K562 (cell line): ENCODE data around the gene KIR2DL4. TPM values are rescaled to one million over a fixed set of nuclear protein-coding genes. Genes with fewer than 3 reads are reported as not detected.

Experiments
- ATAC-seq: fragments of 200-7000 bp; cut with Tn5 transposase; 3 replicates; pipeline ENCODE4 v1.9.1; 2020; ENCODE audit warnings: moderate library complexity
- BruUV-seq: library from RNA; stranded (reverse); fragments of 400-500 nt; replicated peaks from 2 replicates; lab custom pipeline; 2021; lab: Mats Ljungman, UMichigan
- CTCF ChIA-PET: fragments of 300-600 bp; formaldehyde crosslinking; extraction: SDS; loops from one replicate; lab custom pipeline; 2021; ENCODE audit warnings: low intra/inter-chr PET ratio; lab: Yijun Ruan, JAX
- POLR2A ChIA-PET: fragments of 300-600, 350-650 bp; sonication (Branson Sonifier 250); formaldehyde crosslinking; extraction: SDS; loops from one replicate; lab custom pipeline; 2021; ENCODE audit warnings: antibody characterized with exemption, inconsistent platforms; lab: Yijun Ruan, JAX
- DNase-seq, 4 experiments: peaks; one replicate each; pipeline versions ENCODE4 v3.0.0 to v3.0.0-alpha.2; 2011 to 2018; ENCODE audit warnings: low spot score in 3 of 4, mixed read lengths in 3 of 4; ENCODE audit errors: extremely low read depth in 1 of 4
- FAIRE-seq: peaks from 2 replicates; lab custom pipeline; 2011; peaks lifted over from hg19 to GRCh38; lab: Jason Lieb, UNC
- H2AFZ ChIP-seq: 2 replicates; pipeline ENCODE4 v1.6.0; 2011; ENCODE audit warnings: low read depth, low read length, control low read depth, inconsistent platforms
- H3K27ac ChIP-seq: fragments of 200-600 bp; 3 replicates; pipeline ENCODE4 v1.8.0; 2011; ENCODE audit warnings: low read depth, mild to moderate bottlenecking, control low read depth, inconsistent platforms, low read length, moderate library complexity, mixed read lengths; ENCODE audit errors: extremely low read depth
- H3K27me3 ChIP-seq, 2 experiments: fragments of 300-600 bp in 1 of 2; 2 replicates in 1 of 2; 3 replicates in 1 of 2; pipeline versions ENCODE4 v1.6.0 to v1.8.0; 2011; ENCODE audit warnings: inconsistent platforms in 2 of 2, low read length in 2 of 2, mild to moderate bottlenecking in 1 of 2, mixed read lengths in 1 of 2, moderate library complexity in 1 of 2; ENCODE audit not compliant: control insufficient read depth in 2 of 2, insufficient read depth in 2 of 2
- H3K36me3 ChIP-seq: fragments of 300-600 bp; 3 replicates; pipeline ENCODE4 v1.8.0; 2011; ENCODE audit warnings: mild to moderate bottlenecking, low read length, inconsistent platforms; ENCODE audit not compliant: control insufficient read depth, insufficient read depth
- H3K4me1 ChIP-seq, 2 experiments: fragments of 200-600 bp in 1 of 2; replicated peaks in 1 of 2; 2 replicates in 1 of 2; 3 replicates in 1 of 2; pipeline versions ENCODE4 v1.5.1 to v1.8.0; 2011; ENCODE audit warnings: inconsistent platforms in 2 of 2, low read length in 2 of 2, mild to moderate bottlenecking in 1 of 2, mixed read lengths in 1 of 2, moderate library complexity in 1 of 2; ENCODE audit not compliant: control insufficient read depth in 2 of 2, insufficient read depth in 2 of 2
- H3K4me2 ChIP-seq: 2 replicates; pipeline ENCODE4 v1.6.1; 2011; ENCODE audit warnings: low read length, control low read depth, inconsistent platforms, mixed read lengths; ENCODE audit not compliant: insufficient read depth
- H3K4me3 ChIP-seq: fragments of 200-600 bp; sonication (generic), shearing (Covaris generic); 2 replicates; pipeline ENCODE4 v1.5.1; 2016; ENCODE audit warnings: control low read depth, inconsistent platforms
- H3K79me2 ChIP-seq: fragments of 200-600 bp; 3 replicates; pipeline ENCODE4 v1.8.0; 2011; ENCODE audit warnings: low read length, inconsistent platforms; ENCODE audit not compliant: control insufficient read depth, insufficient read depth
- H3K9ac ChIP-seq, 2 experiments: 2 replicates each; pipeline versions ENCODE4 v1.6.0 to v1.6.1; 2011; ENCODE audit warnings: low read depth in 2 of 2, low read length in 2 of 2, control low read depth in 1 of 2, inconsistent platforms in 1 of 2, mild to moderate bottlenecking in 1 of 2, mixed read lengths in 1 of 2; ENCODE audit not compliant: insufficient read depth in 1 of 2
- H3K9me1 ChIP-seq: one replicate; pipeline ENCODE4 v1.6.0; 2011; ENCODE audit warnings: inconsistent platforms, mild to moderate bottlenecking, low read length, moderate library complexity; ENCODE audit not compliant: control insufficient read depth, insufficient read depth
- H3K9me3 ChIP-seq: replicated peaks from 2 replicates; pipeline ENCODE4 v1.5.1; 2011; ENCODE audit warnings: low read depth, low read length, inconsistent platforms; ENCODE audit not compliant: control insufficient read depth, insufficient read depth
- H4K20me1 ChIP-seq: replicated peaks from 2 replicates; pipeline ENCODE4 v1.6.1; 2011; ENCODE audit warnings: low read length, inconsistent platforms, mixed read lengths; ENCODE audit not compliant: control insufficient read depth, insufficient read depth
- BDP1 ChIP-seq: IDR thresholded peaks from 3 replicates; pipeline ENCODE4 v1.6.1; 2011; ENCODE audit not compliant: insufficient read length, insufficient read depth
- CUX1 ChIP-seq: fragments of 200-800 bp; sonication (Bioruptor generic); IDR thresholded peaks from 2 replicates; pipeline ENCODE4 v1.6.1; 2016; ENCODE audit warnings: missing genetic modification characterization, missing compliant biosample characterization
- DPF2 ChIP-seq: fragments of 450-650 bp; IDR thresholded peaks from 2 replicates; pipeline ENCODE4 v1.6.1; 2016
- IRF2 ChIP-seq: sonication (generic); formaldehyde crosslinking; IDR thresholded peaks from 2 replicates; pipeline ENCODE4 v1.8.1; 2022; ENCODE audit warnings: mild to moderate bottlenecking, missing genetic modification reagents
- KLF6 ChIP-seq: fragments of 250-450 bp; sonication (Bioruptor Pico); IDR thresholded peaks from 2 replicates; pipeline ENCODE4 v1.4.0; 2020; ENCODE audit warnings: mild to moderate bottlenecking, moderate library complexity, borderline replicate concordance
- NR2F6 ChIP-seq: fragments of 450-650 bp; formaldehyde crosslinking; IDR thresholded peaks from 2 replicates; pipeline ENCODE4 v1.4.0; 2020; ENCODE audit warnings: mild to moderate bottlenecking
- POLR2AphosphoS5 ChIP-seq: IDR thresholded peaks from 2 replicates; pipeline ENCODE4 v1.6.1; 2011; ENCODE audit warnings: mild to moderate bottlenecking, low read depth, low read length, moderate library complexity; ENCODE audit not compliant: control insufficient read depth, insufficient read depth
- RFX5 ChIP-seq: IDR thresholded peaks from 2 replicates; pipeline ENCODE4 v1.6.1; 2011; ENCODE audit warnings: low read depth, mild to moderate bottlenecking, improper control_type of control experiment, low read length
- SRSF7 ChIP-seq: fragments of 200-400 bp; formaldehyde crosslinking; optimal IDR thresholded peaks from 2 replicates; pipeline ENCODE3; 2017; ENCODE audit warnings: mild to moderate bottlenecking, low read depth, low read length
- STAG1 ChIP-seq: sonication (generic); formaldehyde crosslinking; IDR thresholded peaks from 2 replicates; pipeline ENCODE4 v1.5.0; 2020; ENCODE audit warnings: missing genetic modification reagents, borderline replicate concordance
- STAT5B ChIP-seq: fragments of 250-450 bp; sonication (Bioruptor Pico); IDR thresholded peaks from 2 replicates; pipeline ENCODE4 v1.8.0; 2021; ENCODE audit warnings: mild to moderate bottlenecking, inconsistent platforms
- TAF9B ChIP-seq: fragments of 450-650 bp; IDR thresholded peaks from 2 replicates; pipeline ENCODE4 v1.6.1; 2018; ENCODE audit warnings: mild to moderate bottlenecking; ENCODE audit not compliant: partially characterized antibody
- ZNF212 ChIP-seq: fragments of 450-650 bp; formaldehyde crosslinking; IDR thresholded peaks from 2 replicates; pipeline ENCODE4 v1.4.0; 2020; ENCODE audit warnings: mild to moderate bottlenecking
- ZNF764 ChIP-seq: fragments of 250-450 bp; sonication (Bioruptor Pico); IDR thresholded peaks from 2 replicates; pipeline ENCODE4 v1.4.0; 2020; ENCODE audit warnings: low read depth, mild to moderate bottlenecking, moderate library complexity
- ZSCAN32 ChIP-seq: fragments of 450-650 bp; formaldehyde crosslinking; IDR thresholded peaks from 2 replicates; pipeline ENCODE4 v1.4.0; 2020; ENCODE audit warnings: mild to moderate bottlenecking, moderate library complexity
- WGBS: fragments of 100-300 bp; shearing (Covaris generic); methylation state at CpG from one replicate; pipeline ENCODE4 v1.1.6; 2016; ENCODE audit warnings: low coverage, mixed read lengths; ENCODE audit not compliant: insufficient coverage; ENCODE audit errors: missing lambda C conversion rate; 5-methylcytosine and 5-hydroxymethylcytosine counted together
- in situ Hi-C: fragments of 300-500 bp; cut with MboI; formaldehyde crosslinking; loops from 4 replicates; pipeline ENCODE4 v1.15.0; 2018; ENCODE audit warnings: inconsistent platforms, mixed read lengths
- intact Hi-C: fragments of 100-400 bp; cut with micrococcal nuclease; formaldehyde crosslinking; loops from 2 replicates; pipeline ENCODE4 v1.14.2; 2022
- polyA plus RNA-seq, 8 experiments: library from polyadenylated mRNA; depleted of rRNA in 4 of 8; stranded (reverse) in 5 of 8; unstranded in 3 of 8; fragments of >200 nt; fragmentation: Nextera tagmentation in 2 of 8; fragmentation: Illumina TruSeq in 1 of 8; extraction: Ambion mirVana in 2 of 8; extraction: Trizol in 1 of 8; gene quantifications; 2 replicates each; pipeline versions ENCODE4 v1.2.1 to v1.2.3, GENCODE V29; 2011 to 2014; ENCODE audit warnings: inconsistent platforms in 1 of 8, missing spikeins in 1 of 8
- total RNA-seq, 7 experiments: library from RNA; depleted of rRNA in 6 of 7; stranded (reverse); fragments of >200 nt in 6 of 7; fragmentation: Illumina TruSeq in 2 of 7; extraction: Trizol in 2 of 7; gene quantifications; 2 replicates each; pipeline versions ENCODE4 v1.2.1 to v1.2.3, GENCODE V29; 2011 to 2021; ENCODE audit warnings: low replicate concordance in 1 of 7

Gene KIR2DL4
- total and polyA plus RNA-seq, 9 of the 15 experiments (the other 6 are each of a cell fraction or from before 2014, with no cell fraction given), result not detected

GRCh38 chr19:54792814-54793213, 10.6 kb upstream of the KIR2DL4 start (continued):
- no peak for TF ChIP-seq STAT5B (CRISPR knock-in tag)

GRCh38 chr19:54795758-54796157, 7.7 kb upstream of the KIR2DL4 start:
- H4K20me1 ChIP-seq, result no peaks in the 10 kb centered on the region
- no peak for ATAC-seq
- in situ Hi-C loops, result no loop called here
- FAIRE-seq, result no peak
- H3K36me3 ChIP-seq, result no peaks in the 10 kb centered on the region
- H3K27me3 ChIP-seq, result peaks cover 4 to 16% of the 10 kb centered on the region in 2 experiments; a peak in 4 of 5 replicates
- no peak for DNase-seq
- no peak overlapping the region for H3K4me3 ChIP-seq
- no TSS peak for BruUV-seq
- TF ChIP-seq CUX1 (CRISPR knock-in tag) (no peak), DPF2 (no peak), ZNF764 (CRISPR knock-in tag) (no peak), RFX5 (no peak), TAF9B (no peak), SRSF7 (no peak), KLF6 (CRISPR knock-in tag) (no peak), BDP1 (no peak), NR2F6 (CRISPR knock-in tag) (no peak), STAG1 (CRISPR knock-in tag) (no peak), POLR2AphosphoS5 (no peak), ZSCAN32 (CRISPR knock-in tag) (no peak), ZNF212 (CRISPR knock-in tag) (no peak), IRF2 (CRISPR knock-in tag) (no peak)
- H3K9ac ChIP-seq, result no peak overlapping the region
- no peaks in the 10 kb centered on the region for H3K9me1 ChIP-seq
- CTCF ChIA-PET, result no interaction called here
- no peak overlapping the region for H3K4me2 ChIP-seq
- POLR2A ChIA-PET, result no interaction called here
- no peaks in the 10 kb centered on the region for H3K79me2 ChIP-seq
- H3K27ac ChIP-seq, result no peak overlapping the region
- 5% methylated on average over 1 of the region's 1 CpG for WGBS
- H2AFZ ChIP-seq, result no peak overlapping the region
- no peaks in the 10 kb centered on the region for H3K9me3 ChIP-seq
- intact Hi-C loops, result no loop called here
- no peaks in the 10 kb centered on the region for H3K4me1 ChIP-seq
